IPS DF 4.7 (cell line): ENCODE data around the gene COMMD1.
"Not testable (repeated sequence)": the region's sequence is repeated elsewhere in the genome, so short reads cannot be mapped to it uniquely, and the experiment has no call there.

Experiments used
- DNase-seq: peaks from one replicate; pipeline ENCODE4 v3.0.0-alpha.2; 2013; ENCODE audit warnings: low spot score; ENCODE audit errors: extremely low read depth

COMMD1 gene

DNA sequence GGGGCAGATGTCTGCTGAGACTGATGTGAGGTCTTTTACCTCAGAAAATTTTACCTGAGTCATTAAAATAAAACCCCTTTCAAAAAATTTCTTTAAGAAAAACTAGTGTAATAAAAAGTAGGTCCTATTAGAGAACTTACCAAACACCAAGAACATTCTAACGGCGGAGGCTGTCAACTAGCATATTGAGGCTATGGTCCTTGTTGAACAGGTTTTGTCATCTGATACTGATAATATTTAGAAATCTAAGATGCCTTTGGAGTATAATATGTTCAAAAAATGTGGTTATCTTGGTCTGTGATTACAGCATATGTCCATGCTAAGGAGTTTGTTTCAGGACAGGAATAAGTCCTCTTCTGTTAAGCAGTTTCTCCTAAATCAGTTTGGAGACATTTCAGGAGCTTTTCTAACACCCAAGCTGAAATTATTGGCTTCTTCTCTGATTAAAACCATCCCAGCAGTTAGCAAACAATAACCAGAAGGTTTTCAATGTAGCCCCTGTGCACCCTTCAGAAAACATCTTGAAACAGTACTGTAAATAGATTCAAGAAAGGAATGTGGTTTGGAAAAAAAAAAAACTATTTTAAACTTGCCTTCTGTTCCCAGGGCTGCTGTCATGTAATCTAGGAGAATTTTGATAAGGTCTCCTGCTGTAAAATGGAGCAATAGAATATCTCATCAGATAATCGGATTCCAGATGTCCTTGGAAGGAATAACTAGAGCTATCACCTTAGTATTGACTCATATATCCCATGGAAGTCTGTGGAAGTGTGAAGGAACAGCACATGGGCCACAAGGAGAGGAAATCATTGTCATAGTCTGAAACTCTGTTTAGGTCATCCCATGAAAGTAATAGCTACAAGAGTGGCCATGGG is 231.7 kb downstream of the COMMD1 start:
- DNase-seq = no peak

DNA sequence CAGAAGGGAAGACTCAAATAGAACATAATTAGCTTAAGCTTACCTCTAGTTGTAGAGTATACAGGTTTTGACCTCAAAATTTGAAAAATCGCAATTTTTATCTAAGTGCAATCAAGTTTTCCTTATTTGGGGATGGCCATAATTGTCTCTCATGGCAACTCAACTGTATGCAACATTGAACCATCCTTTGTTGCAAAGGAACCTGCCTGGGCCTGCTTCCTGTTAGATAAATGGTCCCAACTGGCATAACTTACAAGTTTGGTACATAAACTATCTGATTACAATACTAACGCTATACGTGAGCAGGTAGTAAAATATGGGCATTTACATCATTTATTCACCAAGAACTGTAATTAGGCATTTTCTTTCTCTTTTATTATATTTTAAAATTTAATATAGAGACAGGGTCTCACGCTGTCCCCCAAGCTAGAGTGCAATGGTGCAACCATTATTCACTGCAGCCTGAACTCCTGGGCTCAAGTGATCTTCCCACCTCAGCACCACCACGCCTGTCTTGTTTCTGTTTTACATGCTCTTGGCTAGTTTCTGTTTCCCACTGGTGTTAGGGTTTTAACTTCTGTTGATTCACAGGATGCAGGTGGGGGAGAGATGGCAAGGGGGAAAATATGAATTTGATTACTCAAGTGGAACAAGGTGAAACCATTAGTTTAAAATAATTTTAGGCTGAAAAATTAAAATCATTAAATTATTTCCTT is 235.1 kb downstream of the COMMD1 start:
- DNase-seq = no peak

DNA sequence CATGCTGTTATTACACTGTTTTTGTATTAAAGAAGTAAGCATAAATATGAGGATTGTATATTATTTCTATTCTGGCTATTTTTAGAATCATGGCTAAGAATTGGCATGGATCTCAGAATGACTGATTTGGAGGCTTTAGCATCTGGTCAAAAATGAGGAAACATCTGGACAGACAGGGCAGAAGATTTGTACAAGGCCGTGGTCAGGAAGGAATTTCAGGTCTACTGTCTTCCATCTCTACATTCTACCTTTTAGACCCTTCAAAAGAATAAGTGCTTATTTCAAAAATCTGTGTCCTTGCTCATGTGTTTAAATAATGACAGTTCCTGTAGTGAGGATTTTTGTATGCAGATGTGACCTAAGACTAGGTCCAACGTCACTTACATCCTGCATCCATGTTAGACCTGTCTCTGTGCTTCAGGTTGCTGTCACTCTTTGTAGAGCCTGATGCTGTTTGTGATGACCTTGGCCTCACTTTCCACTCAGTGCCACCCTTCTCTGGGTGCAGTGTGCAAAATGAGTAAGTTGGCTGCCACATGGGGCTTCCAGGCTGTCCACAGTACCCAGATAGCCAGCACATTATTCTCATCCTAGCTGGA is 235.8 kb downstream of the COMMD1 start:
- no peak for DNase-seq

DNA sequence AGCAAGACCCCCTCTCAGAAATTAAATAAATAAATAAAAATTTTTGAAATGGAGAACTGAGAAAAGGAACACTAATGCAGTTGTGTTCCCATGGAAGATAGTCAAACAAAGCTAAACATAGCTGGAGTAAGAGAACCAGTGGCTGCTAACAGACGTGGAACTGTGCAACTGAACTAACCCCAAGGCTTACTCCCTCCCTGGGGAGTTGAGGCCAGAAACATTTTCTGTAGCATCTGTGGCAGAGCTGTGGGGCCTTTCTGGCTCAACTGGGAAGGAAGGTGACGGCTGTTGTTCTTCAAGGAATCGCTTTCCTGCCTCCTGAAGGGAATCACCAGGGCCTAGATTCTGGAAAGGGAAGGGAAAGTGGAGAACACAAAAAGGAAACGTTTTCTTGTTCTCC is 236.6 kb downstream of the COMMD1 start:
- no peak for DNase-seq

DNA sequence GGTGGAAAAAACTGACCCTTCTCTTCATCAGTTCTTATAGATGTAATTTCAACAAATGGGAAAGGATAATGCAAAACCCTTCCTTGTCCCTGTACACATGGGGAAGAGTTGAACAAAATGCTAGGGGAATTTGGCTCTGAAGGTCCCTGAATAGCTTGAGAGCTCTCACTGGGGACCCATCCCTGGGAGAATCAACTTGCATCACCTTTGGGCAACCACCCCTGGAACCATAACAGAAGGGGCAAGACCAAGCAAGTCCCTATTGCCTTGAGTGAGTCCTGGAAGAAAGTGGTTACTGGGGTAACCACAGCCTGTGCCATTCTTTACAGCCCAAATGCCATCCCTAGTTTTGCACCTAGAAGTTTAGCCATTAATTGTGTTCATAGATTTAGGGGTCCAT is 238.2 kb downstream of the COMMD1 start:
- no peak for DNase-seq

DNA sequence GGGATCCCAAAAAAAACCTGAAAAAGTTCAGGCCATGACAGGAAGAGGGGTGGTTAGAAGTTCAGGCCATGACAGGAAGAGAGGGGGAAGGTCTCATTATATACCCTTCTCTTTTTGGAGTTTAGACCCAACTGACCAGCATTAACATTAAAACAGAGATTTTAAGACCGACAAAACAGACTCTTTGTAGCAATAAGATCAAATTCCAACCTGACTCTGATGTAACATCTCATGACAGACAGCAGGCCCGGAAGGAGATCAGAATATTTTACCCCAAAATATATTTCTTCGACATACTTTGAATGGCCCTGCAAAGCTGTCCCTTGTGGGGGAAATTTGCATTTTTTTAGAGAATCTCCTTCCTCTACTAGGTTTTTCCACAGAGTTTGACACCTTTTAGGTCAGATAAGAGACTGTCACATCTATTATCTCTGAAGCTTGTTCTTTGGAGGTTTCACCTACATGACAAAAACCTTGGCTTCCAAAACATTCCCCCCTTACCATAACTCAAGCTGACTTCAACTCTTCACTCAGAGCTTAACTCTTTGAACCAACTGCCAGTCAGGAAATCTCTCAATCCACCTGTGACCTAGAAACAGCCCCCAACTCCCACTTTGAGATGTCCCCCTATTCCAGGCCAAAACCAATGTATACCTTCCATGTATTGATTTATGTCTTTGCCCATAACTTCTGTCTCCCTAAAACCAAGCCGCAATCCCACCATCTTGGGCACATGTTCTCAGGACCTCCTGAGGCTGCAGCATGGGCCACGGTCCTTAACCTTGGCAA is 239.4 kb downstream of the COMMD1 start:
- DNase-seq = no peak

DNA sequence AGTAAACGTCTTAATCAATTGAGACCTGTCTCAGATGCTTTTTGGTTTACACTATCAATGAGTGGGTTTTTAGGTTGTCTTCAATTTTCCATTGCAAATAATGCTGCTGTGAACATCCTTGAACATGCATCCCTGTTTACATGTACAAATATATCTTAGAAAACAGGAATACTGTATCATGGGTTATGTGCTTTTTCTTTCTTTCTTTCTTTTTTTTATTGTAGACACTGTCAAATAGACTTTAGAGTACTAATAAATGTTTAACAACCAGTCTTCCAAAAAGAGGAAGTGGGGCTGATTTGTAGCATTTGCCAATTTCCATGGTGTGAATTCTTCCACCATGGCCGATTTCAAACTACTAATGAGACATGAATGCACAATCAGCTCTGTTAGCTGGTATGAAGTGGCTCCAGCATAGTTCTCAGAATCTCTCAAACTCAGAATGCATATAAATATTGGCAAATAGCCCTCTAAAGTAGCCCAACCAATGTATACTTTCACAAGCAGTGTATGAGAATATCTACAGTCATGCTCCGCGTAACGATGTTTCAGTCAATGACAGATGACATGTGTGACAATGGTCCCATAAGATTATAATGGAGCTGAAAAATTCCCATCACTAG is 240.1 kb downstream of the COMMD1 start:
- DNase-seq = no peak

DNA sequence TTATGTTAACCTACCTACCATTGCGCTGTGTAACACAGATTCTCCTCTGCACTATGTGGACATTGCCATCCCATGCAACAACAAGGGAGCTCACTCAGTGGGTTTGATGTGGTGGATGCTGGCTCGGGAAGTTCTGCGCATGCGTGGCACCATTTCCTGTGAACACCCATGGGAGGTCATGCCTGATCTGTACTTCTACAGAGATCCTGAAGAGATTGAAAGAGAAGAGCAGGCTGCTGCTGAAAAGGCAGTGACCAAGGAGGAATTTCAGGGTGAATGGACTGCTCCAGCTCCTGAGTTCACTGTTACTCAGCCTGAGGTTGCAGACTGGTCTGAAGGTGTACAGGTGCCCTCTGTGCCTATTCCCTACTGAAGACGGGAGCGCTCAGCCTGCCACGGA is 241.3 kb downstream of the COMMD1 start:
- DNase-seq = not testable (repeated sequence)

DNA sequence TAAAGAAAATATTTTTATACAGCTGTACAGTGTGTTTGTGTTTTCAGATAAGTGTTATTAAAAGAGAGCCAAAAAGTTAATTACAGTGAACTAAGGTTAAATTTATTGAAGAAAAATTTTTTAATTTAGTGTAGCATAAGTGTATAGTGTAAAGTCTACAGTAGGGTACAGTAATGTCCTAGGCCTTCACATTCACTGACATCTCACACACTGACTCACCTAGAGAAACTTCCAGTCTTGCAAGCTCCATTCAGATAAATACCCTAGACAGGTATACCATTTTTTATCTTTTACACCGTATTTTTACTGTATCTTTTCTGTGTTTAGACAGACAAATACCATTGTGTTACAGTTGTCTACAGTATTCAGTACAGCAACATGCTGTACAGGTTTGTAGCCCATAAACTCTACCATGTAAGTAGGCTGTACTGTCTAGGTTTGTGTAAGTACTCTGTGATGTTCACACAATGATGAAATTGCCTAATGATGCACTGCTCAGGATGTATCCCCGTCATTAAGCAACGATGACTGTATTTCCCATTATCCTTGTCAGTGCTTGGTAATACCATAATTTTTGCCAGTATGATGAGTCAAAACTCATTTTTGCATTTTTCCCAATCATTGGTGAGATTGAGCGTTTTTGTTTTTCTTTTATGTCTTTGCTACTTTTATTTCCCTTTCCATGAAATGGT is 242.3 kb downstream of the COMMD1 start:
- DNase-seq = no peak

DNA sequence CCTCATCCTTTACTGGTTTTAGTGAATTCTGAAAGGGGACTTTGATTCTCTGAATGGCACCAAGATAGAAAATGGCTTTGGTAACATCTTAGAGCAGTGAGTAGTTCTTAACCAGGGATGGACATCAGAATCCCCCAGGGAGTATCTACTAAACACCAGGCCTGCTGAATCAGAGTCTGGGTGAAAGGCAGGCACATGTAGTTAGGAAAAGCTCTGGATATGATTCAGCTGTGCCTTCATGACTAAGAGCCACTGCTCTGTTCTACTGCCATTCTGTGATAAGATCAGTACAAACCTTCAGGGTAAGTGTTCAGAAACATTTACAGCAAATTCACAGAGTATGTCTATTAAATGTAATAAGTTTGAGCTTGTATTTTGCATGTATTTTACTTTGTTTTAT is 244.2 kb downstream of the COMMD1 start:
- DNase-seq = no peak

DNA sequence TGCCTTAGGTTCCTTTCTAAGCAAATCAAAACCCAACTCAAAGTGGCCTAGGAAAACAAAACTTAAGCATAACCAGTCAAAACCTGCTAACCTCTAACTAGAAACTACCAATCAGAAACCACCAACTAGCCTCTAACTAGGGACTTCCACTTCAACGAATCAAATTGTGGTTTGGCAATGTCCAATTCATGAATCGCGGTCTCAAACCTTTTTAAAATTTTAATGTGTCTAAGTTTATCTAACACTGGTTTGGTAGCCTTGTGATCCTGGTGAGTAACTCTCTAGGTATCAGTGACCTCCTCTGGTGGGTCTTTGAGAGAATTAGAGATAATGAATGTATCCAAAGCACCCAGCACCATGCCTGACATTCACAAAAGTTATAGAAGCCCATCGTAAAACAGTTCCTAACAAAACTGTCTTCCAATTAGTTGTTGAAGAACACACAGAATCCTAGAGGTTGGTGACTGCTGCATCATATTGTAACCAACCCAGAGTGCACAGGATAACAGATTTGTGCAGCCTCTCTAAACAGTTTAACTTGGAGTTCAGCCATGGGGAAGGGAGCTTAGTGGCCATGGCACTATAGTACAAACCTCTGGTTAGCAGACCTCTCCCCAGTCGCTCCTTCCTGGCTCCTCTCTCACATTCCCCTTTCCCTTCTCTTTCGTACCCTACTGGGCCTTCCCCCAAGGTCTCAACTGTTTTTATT is 245.3 kb downstream of the COMMD1 start:
- DNase-seq = no peak

DNA sequence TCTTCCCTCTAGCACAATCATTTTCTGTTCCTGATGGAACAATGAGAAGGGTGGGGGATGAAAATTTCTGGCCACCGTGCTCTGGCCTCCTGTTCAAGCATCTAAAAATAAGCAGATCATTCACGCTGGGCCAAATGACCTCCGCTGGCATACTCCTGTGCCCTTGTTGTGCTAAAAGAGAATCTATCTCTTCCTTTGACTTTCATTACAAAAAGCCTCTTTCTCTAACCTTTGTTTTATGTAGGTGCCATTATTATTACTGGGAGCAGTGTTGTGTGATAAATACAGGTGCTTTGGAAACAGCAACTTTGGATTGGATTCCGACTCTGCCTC is 245.8 kb downstream of the COMMD1 start:
- no peak for DNase-seq

DNA sequence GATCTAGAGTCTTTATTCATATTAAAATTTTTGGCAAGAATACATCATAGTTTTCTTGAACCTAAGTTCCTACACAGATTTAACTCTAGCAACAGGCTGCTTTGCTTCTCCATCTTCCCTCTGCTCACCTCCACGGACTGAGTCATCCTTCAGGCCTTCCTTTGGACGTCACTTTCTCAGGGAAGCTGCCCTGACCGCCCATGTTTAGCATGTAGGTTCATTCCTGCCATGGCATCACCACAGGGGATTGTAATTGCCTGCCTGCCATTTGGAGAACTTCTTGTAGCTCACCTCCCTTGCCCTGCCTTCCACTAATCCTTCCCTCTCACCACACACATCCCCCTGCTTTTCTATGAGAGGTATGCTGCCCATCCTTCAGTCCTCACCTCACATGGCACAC is 246.5 kb downstream of the COMMD1 start:
- DNase-seq = no peak

DNA sequence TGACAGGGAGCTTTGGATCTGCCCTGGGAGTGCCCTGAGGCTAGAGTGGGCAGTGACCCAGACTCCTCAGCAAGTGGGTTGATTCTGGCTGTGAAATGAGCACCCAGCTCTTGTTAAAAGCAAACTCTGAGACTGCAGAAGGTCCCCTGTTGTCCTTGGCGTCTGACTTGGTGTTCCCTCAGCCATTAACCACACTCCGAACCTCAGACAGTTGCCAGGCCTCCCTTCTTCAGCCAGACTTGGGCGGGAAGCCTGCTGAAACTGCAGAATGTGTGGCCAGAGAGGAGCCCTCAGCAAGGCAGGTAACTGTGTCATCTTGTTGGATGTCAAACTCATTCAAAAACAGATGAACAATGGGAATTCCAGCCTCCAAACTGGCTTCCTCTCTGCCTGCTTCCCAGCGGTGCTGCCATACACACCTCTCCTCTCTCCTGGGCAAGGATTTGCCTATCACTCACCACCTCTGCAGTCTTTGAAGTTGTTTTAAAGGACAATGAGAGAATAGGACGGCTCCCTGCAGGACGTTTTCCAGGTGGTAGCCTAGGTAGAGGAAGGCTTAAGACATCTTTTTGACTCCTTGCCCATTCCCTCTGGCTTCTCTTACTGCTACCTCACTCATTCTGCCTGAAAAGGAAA is 251.5 kb downstream of the COMMD1 start:
- no peak for DNase-seq

DNA sequence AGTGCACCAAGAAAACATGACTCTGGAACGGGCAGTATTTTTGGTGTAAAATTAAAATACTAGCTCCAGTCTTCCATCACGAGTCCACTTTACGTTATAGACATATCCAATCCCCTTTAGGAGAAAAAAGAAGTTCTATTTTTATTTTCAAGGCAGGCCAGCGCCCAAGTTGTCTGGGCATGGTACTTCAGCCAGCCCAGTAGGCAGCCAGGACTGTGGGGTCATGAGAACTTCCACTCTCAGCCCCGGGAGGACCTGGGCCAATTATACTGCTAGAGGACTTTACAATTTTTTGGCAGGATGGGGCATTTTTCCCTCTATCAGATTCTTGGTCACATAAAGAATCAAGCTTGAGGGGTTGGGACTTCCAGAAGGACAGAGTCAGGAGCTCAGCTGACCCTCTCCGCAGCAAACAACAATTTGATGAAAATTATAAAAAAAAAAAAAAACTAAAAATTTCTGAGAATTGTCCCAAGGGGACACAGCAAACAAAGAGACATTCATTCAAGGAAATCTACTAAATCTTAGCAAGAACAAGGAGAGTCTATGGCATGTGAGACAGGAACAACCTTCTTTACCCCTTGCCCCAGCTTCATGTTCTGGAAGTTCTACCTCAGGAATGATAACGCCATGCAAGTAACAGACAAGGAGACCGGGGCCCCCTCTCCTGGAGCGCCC is 253.1 kb downstream of the COMMD1 start:
- no peak for DNase-seq

DNA sequence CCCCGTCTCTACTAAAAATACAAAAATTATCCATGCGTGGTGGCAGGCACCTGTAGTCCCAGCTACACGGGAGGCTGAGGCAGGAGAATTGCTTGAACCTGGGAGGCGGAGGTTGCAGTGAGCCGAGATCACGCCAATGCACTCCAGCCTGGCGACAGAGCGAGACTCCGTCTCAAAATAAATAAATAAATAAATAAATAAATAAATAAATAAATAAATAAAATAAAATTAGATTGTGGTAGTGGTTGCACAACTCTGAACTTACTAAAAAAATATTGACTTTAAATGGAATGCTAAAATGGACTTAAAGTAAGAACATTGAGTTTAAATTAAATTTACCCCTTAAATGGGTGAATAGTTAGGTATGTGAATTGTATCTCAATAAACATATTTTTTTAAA is 255.2 kb downstream of the COMMD1 start:
- DNase-seq = not testable (repeated sequence)

DNA sequence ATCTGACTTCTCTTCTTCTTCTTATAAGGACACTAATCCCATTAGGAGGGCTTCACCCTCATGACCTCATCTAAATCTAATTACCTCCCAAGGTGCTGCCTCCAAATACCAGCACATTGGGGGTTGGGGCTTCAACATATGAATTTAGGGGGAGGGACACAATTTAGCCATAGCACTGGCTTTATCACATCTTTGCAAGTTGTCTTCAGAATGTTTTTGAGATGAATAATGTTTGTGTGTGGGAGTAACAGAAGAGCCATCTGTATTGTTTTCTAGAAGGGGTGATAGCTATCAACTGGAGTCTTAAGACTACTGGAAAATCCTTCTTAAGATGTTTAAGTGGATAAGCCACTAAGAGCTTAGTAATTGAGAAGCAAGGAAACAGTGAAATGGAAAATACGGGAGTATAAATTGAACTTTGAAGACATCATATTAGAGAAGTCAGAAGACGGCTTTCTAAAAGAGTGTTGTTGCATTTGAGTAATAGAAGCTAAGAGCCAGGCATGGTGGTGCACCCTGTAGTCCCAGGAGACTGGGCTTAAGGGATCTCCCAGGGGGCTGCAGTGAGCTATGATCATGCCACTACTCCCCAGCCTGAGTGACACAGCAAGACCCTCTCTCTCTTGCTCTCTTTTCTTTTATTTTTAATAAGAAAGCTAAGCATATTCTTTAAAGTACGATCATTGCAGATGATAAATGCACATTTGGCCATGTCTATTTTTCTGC is 257.8 kb downstream of the COMMD1 start:
- DNase-seq = no peak

DNA sequence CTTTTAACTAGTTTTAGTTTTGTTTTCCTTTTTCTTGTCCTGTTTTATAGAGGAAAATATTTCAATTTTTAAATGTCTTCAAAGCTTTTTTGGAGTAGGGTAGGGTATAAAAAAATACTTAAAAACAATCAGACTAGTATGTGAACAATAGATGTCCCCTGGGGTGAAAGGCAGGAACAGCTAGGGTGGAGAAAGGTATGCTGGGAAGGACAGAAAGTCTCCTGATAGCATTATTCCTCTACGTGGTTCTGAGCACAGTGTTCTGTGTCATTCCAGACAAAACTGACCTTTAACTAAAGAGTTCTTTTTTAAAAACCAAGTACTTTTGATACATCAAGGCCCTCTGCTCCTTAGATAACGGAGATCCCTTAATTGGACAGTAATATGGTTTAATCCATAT is 258.4 kb downstream of the COMMD1 start:
- DNase-seq = no peak
